Brain microvascular endothelial cell (primary cell): ENCODE measurements around the gene PADI4.

Experiments used
- DNase-seq: peaks from one replicate; pipeline ENCODE4 v3.0.0-alpha.2; 2020
- H3K27ac ChIP-seq: fragments of 250-450 bp; sonication (Bioruptor Pico); 2 replicates; pipeline ENCODE4 v1.5.1; 2020; ENCODE audit warnings: mild to moderate bottlenecking, moderate library complexity
- H3K27me3 ChIP-seq: fragments of 250-450 bp; sonication (Bioruptor Pico); replicated peaks from 2 replicates; pipeline ENCODE4 v1.5.1; 2020; ENCODE audit warnings: mild to moderate bottlenecking
- H3K36me3 ChIP-seq: fragments of 250-450 bp; sonication (Bioruptor Pico); replicated peaks from 2 replicates; pipeline ENCODE4 v1.5.1; 2020; ENCODE audit warnings: mild to moderate bottlenecking
- H3K4me3 ChIP-seq: 2 replicates; pipeline ENCODE4 v1.5.1; 2011; ENCODE audit warnings: low read depth, mild to moderate bottlenecking, control low read depth, low read length, moderate library complexity
- in situ Hi-C: cut with HindIII; loops from 2 replicates; pipeline ENCODE4 v1.10.0; 2017; ENCODE audit warnings: low sequenced_read_pairs, low pct_ligation_motif_present
- TF ChIP-seq, protein P1 (sequence below): IDR thresholded peaks from 2 replicates; pipeline ENCODE4 v1.5.1; 2011; ENCODE audit warnings: low read depth, mild to moderate bottlenecking, moderate library complexity, low read length, control low read depth, inconsistent platforms; ENCODE audit errors: missing control alignments

PADI4 gene

GRCh38 chr1:17292299-17293160, 15.5 kb upstream of the PADI4 start:
- Histone ChIP-seq H3K27ac (no peak overlapping the region), H3K36me3 (no peaks in the 10 kb centered on the region), H3K4me3 (no peak overlapping the region), H3K27me3 (no peaks in the 10 kb centered on the region)
- in situ Hi-C loops = no loop called here
- no peak for DNase-seq
- TF ChIP-seq, protein P1, sequence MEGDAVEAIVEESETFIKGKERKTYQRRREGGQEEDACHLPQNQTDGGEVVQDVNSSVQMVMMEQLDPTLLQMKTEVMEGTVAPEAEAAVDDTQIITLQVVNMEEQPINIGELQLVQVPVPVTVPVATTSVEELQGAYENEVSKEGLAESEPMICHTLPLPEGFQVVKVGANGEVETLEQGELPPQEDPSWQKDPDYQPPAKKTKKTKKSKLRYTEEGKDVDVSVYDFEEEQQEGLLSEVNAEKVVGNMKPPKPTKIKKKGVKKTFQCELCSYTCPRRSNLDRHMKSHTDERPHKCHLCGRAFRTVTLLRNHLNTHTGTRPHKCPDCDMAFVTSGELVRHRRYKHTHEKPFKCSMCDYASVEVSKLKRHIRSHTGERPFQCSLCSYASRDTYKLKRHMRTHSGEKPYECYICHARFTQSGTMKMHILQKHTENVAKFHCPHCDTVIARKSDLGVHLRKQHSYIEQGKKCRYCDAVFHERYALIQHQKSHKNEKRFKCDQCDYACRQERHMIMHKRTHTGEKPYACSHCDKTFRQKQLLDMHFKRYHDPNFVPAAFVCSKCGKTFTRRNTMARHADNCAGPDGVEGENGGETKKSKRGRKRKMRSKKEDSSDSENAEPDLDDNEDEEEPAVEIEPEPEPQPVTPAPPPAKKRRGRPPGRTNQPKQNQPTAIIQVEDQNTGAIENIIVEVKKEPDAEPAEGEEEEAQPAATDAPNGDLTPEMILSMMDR = no peak

DNA sequence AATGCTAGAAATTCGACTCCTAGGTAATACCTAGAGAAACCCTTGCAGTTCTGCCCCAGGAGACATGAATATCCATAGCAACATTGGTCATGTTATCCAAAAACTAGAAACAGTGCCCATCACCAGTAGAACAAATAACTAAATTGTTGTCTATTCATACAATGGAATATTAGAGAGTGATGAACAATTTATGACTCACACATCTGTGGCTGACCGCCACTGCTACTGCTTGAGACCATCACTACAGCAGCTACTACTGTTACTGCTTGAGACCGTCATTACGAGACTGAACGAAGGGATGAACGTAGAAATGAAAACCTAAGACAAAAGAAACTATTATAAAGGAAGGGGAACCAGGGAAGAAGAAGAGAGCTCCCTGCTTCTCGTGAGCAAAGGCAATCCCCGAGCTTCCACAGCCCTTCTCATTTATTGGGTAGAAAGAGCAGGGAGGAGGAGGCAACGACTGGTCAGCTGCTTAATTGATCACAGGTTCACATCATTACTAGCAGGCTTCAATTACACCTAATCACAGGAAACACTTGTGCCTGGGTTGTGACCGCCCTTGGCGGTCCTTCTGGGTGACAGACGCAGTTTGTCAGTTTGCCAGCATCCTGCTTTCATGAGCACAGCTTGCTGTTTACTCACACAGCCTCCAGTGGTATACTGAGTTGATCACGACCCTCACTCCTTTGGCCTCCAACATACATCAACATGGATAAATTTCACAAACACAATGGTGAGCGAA, 14.1 kb upstream of the PADI4 start:
- TF ChIP-seq, protein P1 = no peak
- H3K27ac ChIP-seq = no peak overlapping the region
- H3K27me3 ChIP-seq = no peaks in the 10 kb centered on the region
- no peak for DNase-seq
- in situ Hi-C loops = no loop called here
- H3K36me3 ChIP-seq = no peaks in the 10 kb centered on the region
- H3K4me3 ChIP-seq = no peak overlapping the region

- no peak for DNase-seq
- no peaks in the 10 kb centered on the region for H3K27me3 ChIP-seq
- in situ Hi-C loops = no loop called here
- H3K4me3 ChIP-seq = no peak overlapping the region
- no peaks in the 10 kb centered on the region for H3K36me3 ChIP-seq
- TF ChIP-seq, protein P1 = no peak
- no peak overlapping the region for H3K27ac ChIP-seq
Observed at GRCh38 chr1:17295292-17295691, 12.7 kb upstream of the PADI4 start.

GRCh38 chr1:17296086-17296485, 11.9 kb upstream of the PADI4 start:
- Histone ChIP-seq H3K27me3 (no peaks in the 10 kb centered on the region), H3K27ac (no peak overlapping the region), H3K4me3 (no peak overlapping the region), H3K36me3 (no peaks in the 10 kb centered on the region)
- TF ChIP-seq, protein P1 = no peak
- no peak for DNase-seq
- in situ Hi-C loops = no loop called here

GRCh38 chr1:17297991-17298390, 10.0 kb upstream of the PADI4 start:
- Histone ChIP-seq H3K36me3 (no peaks in the 10 kb centered on the region), H3K4me3 (no peak overlapping the region), H3K27ac (no peak overlapping the region), H3K27me3 (no peaks in the 10 kb centered on the region)
- no peak for DNase-seq
- TF ChIP-seq, protein P1 = no peak
- in situ Hi-C loops = no loop called here
